HG02798 (cell line): ENCODE data around the gene MS4A5.
A peak's percentile ranks its signal among the peaks of the same experiment; 100 is the strongest.
"Not testable (repeated sequence)": the region's sequence is repeated elsewhere in the genome, so short reads cannot be mapped to it uniquely, and the experiment has no call there.

Source experiments
- ATAC-seq: cut with Tn5 transposase; IDR thresholded peaks from one replicate; pipeline ENCODE4 v1.9.1; 2021; ENCODE audit warnings: mild to moderate bottlenecking; ENCODE audit not compliant: unreplicated experiment, poor library complexity

Gene MS4A5

DNA sequence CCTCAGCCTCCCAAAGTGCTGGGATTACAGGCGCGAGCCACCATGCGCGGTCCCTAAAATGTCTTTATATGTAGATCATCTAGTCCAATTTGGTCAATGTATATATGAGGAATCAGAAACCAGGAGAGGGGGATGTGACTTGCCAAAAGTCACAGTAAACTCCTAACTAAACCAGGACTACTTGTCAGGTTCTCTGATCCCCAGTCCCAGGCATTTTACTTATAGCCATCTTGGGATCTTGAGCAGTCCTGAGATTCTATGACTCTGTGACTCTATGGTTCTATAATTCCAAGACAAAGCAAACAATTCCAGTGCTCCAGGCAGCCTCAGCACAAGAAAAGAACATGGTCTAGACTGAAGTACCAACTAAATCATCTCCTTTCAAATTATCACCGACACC, at the start of gene MS4A5:
TSS of gene MS4A5 (plus strand) at position 301 of the 400 bp plus-strand sequence. CDS start 103 bp downstream, outside the sequence.
- ATAC-seq = no peak

DNA sequence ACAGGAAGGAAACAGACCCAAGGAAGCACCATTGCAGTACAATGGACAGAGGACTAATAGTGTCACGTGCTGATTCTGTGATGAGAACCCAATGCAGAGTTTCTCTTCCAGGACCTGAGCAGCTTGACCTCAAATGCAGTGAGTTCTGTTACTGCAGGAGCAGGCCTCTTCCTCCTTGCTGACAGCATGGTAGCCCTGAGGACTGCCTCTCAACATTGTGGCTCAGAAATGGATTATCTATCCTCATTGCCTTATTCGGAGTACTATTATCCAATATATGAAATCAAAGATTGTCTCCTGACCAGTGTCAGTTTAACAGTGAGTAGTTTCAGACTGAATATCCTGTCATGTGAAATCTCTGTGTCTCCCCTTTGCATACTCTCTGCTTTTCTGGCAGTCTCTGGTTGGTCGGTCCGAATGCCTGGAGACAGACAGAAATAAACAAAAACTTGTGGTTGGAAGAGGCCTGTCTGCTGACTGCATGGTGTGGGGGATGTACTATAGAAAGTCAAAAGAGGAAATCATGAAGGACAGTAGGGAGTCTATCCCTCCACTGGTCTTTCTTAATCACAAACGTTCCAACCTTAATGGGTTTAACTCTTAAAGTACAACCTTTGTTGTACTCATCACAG, 40.0 kb upstream of the MS4A5 start:
- ATAC-seq = peak; percentile 84

DNA sequence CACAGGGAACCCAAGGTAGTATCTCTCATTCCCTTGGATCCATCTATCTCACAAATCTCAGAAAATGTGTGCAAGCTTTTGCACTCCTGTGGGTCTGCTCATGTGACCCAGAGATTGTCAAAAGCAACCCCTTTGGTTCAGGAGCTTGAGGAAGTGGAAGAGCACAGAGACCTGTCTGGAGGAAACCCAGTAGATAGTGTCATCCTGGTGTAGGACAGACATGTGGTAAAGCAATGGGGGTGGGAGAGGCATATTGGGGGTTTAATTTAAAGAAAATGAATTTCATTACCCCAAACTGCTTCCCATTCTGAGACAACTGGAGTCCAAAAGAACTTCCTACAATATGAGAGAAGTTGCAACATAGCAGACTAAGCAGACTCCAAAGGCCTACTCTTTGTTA, 39.0 kb upstream of the MS4A5 start:
- no peak for ATAC-seq

DNA sequence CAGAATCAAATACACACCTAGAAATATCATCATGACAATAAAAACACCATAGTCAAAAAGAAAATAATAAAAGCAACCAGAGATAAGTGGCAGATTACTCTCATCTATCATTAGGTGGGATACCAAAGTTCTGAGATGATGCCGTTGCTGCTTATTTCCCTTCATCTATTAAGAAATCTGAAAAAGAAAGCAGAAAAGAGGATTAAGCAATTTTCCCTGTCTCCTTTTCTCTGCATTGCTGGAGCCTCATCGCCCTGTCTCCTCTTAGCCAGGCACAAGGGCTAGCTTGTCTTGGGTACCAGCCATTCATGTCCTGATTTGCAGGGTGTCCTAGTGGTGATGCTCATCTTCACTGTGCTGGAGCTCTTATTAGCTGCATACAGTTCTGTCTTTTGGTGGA, 37.0 kb upstream of the MS4A5 start:
- ATAC-seq = no peak

- no peak for ATAC-seq
Measured at GRCh38 chr11:60393016-60393415, 36.4 kb upstream of the MS4A5 start.

GRCh38 chr11:60394666-60395380, 34.5 kb upstream of the MS4A5 start:
- no peak for ATAC-seq

- ATAC-seq = peak; percentile 10
Measured at GRCh38 chr11:60396382-60396781, 33.0 kb upstream of the MS4A5 start, which contains the start of gene MS4A14. Gene MS4A14 (plus strand): TSS chr11:60396459. CDS start chr11:60396579, 120 bp downstream.

DNA sequence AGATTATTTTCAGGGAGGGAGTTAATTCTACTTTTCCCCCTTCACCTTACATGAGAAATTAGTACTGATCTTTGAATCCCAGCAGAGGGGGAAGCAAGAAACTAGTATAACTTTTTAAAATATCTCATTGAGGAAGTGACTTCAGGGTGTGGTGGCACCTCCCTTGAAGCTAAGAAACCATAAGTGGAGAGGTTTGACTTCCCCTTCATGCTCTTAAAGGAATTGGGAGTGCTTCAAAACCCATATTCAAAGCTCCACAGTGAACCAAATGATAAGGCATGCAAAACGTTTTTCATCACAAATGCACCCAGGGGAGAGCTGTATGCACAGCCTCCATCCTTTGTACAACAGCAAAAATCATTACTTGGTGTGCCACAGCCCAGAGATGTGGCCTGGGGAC, 32.6 kb upstream of the MS4A5 start:
- ATAC-seq = peak; percentile 73

GRCh38 chr11:60420015-60420414, 9.4 kb upstream of the MS4A5 start:
- ATAC-seq = no peak

DNA sequence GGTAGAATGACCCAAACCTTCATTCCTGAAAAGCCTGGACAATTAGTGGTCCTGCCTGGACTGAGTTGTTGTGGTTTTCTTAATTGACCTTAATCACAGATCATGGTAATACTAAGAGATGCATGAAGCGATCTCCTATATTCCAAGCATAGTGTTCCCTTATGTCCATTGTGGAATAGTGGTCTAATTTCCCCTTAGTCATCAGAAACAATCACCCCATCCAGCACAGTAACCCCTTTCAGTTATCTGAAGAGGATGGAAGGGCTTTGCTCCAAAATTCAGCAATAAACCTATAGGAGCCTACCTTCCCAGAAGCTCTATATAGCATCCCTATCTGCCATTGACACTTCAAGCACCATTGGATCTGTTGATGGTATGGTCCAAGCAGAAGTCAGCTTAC, 6.8 kb upstream of the MS4A5 start:
- ATAC-seq = no peak

DNA sequence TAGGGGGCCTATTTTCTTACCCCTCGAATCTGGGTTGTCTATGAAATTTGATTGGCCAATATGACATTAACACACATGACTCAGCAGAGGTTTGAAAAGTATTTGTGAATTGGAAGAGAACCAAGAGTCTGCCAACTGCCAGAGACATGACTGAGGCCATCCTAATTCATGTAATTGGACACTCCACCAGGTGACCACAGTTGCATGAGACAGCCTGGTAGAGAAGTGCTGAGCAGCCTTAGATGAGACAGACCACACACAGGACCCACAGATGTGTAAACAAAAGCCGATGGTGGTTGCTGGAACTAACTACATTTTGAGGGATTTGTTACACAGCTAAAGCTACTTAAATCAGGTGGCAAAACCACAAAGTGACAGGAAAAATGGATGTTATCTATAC, 855 bp upstream of the MS4A5 start:
- no peak for ATAC-seq

DNA sequence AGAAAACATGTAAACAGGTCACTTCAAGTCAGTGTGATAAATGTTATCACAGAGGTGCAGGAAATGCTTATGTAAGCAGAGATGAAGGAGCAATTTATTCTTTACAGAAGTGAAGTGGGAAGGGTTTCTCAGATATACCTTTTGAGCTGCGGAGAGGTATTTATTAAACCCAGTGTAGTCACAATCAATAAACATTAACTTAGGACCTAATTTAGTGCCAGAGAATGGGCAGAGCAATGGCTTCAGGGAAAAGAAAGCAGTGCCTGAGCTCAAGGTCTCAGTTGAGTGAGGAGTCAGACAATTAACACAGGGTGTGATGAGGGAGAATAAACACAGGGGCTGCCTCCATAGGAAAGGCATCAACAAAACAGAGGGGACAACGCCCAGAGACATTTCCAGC, 1.9 kb downstream of the MS4A5 start:
- no peak for ATAC-seq

- ATAC-seq = no peak
Measured at GRCh38 chr11:60433401-60433800, 4.0 kb downstream of the MS4A5 start.

- ATAC-seq = no peak
Measured at GRCh38 chr11:60447070-60447469, 17.7 kb downstream of the MS4A5 start.

DNA sequence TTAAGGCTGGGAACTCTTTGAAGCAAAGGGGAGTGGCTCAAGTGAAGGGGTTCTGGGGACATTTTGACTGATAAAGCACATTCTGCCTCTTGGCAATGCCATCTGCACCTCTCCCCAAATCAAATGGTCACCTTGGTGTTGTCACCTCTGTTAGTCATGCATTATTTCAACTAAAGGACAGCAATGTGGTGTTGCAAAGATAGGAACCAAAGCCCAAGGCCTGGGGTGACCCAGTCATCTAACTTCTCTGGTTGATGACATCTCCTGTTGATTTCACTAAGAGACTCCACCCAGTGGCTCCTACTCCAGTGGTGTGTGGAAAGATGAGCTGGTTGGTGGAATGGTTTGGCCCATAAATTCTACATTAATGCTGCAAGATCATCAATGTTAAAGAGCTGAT, 18.5 kb downstream of the MS4A5 start:
- ATAC-seq = no peak

DNA sequence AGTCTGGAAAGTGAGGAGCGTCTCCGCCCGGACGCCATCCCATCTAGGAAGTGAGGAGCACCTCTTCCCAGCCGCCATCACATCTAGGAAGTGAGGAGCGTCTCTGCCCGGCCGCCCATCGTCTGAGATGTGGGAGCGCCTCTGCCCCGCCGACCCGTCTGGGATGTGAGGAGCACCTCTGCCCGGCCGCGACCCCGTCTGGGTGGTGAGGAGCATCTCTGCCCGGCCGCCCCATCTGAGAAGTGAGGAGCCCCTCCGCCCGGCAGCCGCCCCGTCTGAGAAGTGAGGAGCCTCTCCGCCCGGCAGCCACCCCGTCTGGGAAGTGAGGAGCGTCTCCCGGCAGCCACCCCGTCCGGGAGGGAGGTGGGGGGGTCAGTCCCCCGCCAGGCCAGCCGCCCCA, 21.8 kb downstream of the MS4A5 start:
- not testable (repeated sequence) for ATAC-seq

DNA sequence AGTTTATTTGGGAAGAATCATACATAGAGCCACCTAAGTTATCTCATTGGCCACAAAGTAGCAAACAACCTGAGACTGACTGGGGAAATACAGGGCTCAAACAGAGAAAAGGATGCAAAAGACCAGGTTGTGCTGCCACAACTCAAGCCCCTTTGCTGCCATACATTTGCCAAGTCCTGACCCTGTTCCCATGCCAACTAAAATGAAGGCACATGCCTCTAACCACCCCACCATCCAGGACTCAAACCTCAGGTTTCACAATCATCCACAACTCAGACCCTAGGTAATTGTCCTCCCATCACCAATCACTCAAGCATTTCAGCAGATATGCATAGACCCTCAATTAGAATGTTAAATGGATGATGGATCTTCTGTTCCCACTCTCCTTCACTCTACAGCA, 24.8 kb downstream of the MS4A5 start:
- no peak for ATAC-seq

DNA sequence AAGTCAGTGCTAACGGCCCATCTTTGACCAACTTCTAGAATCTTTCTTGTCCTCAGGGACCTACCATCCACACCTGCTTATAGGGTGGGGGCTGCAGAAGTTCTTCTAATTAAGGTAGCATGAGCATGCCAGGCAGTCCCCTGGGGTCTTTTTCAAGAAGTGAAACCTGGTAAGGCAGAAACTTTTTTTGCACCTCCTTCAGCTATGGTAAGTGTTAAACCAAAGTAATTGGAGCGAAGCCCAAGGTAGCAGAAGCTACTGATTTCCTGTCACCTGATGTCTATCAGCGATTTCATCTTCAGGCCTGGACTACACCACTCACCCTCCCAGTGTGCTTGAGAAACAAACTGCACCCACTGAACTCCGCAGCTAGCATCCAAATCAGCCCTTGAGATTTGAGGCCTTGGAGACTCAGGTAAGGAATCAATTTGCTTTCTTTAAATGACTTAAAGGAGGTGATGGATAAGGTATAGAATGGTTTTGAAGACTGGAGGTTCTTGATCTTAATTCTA, 26.2 kb downstream of the MS4A5 start, which contains the start of gene MS4A1:
TSS of gene MS4A1 (plus strand) at position 317 of the 512 bp plus-strand sequence. CDS start 6,528 bp downstream, outside the sequence.
- peak; percentile 84 for ATAC-seq

DNA sequence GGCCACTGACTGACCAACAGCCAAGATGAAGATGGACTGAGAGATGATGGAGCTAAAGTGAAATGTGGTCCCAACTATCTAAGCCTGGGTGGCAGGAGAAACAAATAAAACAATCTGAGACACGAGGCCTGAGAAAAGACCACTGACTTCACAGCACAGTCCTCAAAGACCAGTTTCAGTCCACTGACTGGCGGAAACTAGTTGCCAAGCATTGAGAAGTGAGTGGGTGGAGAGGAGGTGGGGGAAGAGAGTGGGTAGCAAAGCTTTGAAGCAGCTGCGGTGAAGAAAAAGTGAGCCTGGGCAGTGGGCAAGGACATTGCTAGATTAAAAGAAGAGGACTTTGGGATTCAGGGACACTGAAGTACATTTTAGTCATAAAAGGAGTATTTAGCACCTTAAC, 28.2 kb downstream of the MS4A5 start:
- peak; percentile 48 for ATAC-seq

GRCh38 chr11:60459345-60459744, 30.0 kb downstream of the MS4A5 start:
- ATAC-seq = peak; percentile 21

- no peak for ATAC-seq
Measured at GRCh38 chr11:60468829-60469228, 39.5 kb downstream of the MS4A5 start.

GRCh38 chr11:60469723-60470122, 40.4 kb downstream of the MS4A5 start:
- no peak for ATAC-seq
